ENCODE data around the gene USP11.
"Not testable (repeated sequence)": the region's sequence is repeated elsewhere in the genome, so short reads cannot be mapped to it uniquely, and the experiment has no call there.

USP11 gene

GRCh38 chrX:47245156-47245555, 12.3 kb downstream of the USP11 start:
- DNase-seq (ENCODE audit: low read depth) = no peak

- DNase-seq (ENCODE audit: low read depth) = peak; percentile 42
These were observed 14.6 kb downstream of the USP11 start for GRCh38 chrX:47247206-47247998.

GRCh38 chrX:47247999-47248320, 15.2 kb downstream of the USP11 start:
- DNase-seq (ENCODE audit: low read depth) = no peak

GRCh38 chrX:47248576-47248975, 15.8 kb downstream of the USP11 start:
- DNase-seq (ENCODE audit: low read depth) = no peak

GRCh38 chrX:47250017-47250347, 17.2 kb downstream of the USP11 start:
- DNase-seq (ENCODE audit: low read depth) = no peak

GRCh38 chrX:47257620-47258019, 24.8 kb downstream of the USP11 start:
- not testable (repeated sequence) for DNase-seq (ENCODE audit: low read depth)

GRCh38 chrX:47264483-47265173, 31.8 kb downstream of the USP11 start:
- DNase-seq (ENCODE audit: low read depth) = peak; percentile 75

GRCh38 chrX:47266643-47267042, 33.8 kb downstream of the USP11 start:
- DNase-seq (ENCODE audit: low read depth) = no peak

- DNase-seq (ENCODE audit: low read depth) = no peak
These were observed 39.2 kb downstream of the USP11 start for GRCh38 chrX:47272013-47272408.

GRCh38 chrX:47273011-47273730, 40.4 kb downstream of the USP11 start:
- no peak for DNase-seq (ENCODE audit: low read depth)

GRCh38 chrX:47278691-47279090, 45.9 kb downstream of the USP11 start:
- DNase-seq (ENCODE audit: low read depth) = peak; percentile 64

GRCh38 chrX:47283015-47283771, 50.4 kb downstream of the USP11 start:
- peak; percentile 47 for DNase-seq (ENCODE audit: low read depth)

- not testable (repeated sequence) for DNase-seq (ENCODE audit: low read depth)
These were observed 51.8 kb downstream of the USP11 start for GRCh38 chrX:47284616-47285015.

GRCh38 chrX:47285836-47286320, 53.1 kb downstream of the USP11 start:
- DNase-seq (ENCODE audit: low read depth) = no peak

GRCh38 chrX:47293106-47293505, 60.3 kb downstream of the USP11 start:
- no peak for DNase-seq (ENCODE audit: low read depth)

GRCh38 chrX:47296766-47297365, 64.1 kb downstream of the USP11 start:
- no peak for DNase-seq (ENCODE audit: low read depth)

GRCh38 chrX:47297874-47298273, 65.1 kb downstream of the USP11 start:
- no peak for DNase-seq (ENCODE audit: low read depth)

Data from iris pigment epithelial cell (primary cell).